Esophagus (tissue), 2 donors: ENCODE results near the gene PRKD2. TPM values are rescaled to one million over a fixed set of nuclear protein-coding genes. Genes with fewer than 3 reads are reported as not detected.
A peak's percentile ranks its signal among the peaks of the same experiment; 100 is the strongest.
"Not testable (repeated sequence)": the region's sequence is repeated elsewhere in the genome, so short reads cannot be mapped to it uniquely, and the experiment has no call there.

Source experiments
- H3K27ac ChIP-seq, 2 donors: one replicate each; pipeline ENCODE4 v1.5.1; 2013; ENCODE audit warnings: low read depth in 2 of 2, mild to moderate bottlenecking in 2 of 2, inconsistent platforms in 1 of 2, low read length in 1 of 2, moderate library complexity in 1 of 2
- H3K27me3 ChIP-seq, 2 donors: one replicate each; pipeline ENCODE4 v1.6.1; 2013; ENCODE audit warnings: low read length in 2 of 2, control low read depth in 1 of 2, mild to moderate bottlenecking in 1 of 2; ENCODE audit not compliant: insufficient read depth in 2 of 2, control insufficient read depth in 1 of 2
- H3K36me3 ChIP-seq, 2 donors: one replicate each; pipeline ENCODE4 v1.6.1; 2013; ENCODE audit warnings: low read length in 1 of 2; ENCODE audit not compliant: control insufficient read depth in 2 of 2, insufficient read depth in 2 of 2
- H3K4me1 ChIP-seq, 2 donors: one replicate each; pipeline ENCODE4 v1.6.1; 2013; ENCODE audit warnings: low read length in 1 of 2; ENCODE audit not compliant: control insufficient read depth in 2 of 2, insufficient read depth in 2 of 2
- H3K4me3 ChIP-seq, 2 donors: one replicate each; pipeline ENCODE4 v1.5.1; 2013; ENCODE audit warnings: low read length in 2 of 2, mild to moderate bottlenecking in 2 of 2, low read depth in 1 of 2, moderate library complexity in 1 of 2
- H3K9me3 ChIP-seq, 2 donors: one replicate each; pipeline ENCODE4 v1.6.1; 2013; ENCODE audit warnings: mild to moderate bottlenecking in 2 of 2, low read depth in 1 of 2, low read length in 1 of 2, moderate library complexity in 1 of 2; ENCODE audit not compliant: control insufficient read depth in 2 of 2, insufficient read depth in 1 of 2
- WGBS, 2 donors: extraction: QIAGEN DNeasy Blood & Tissue Kit; methylation state at CpG; one replicate each; pipeline ENCODE4 v1.1.7; 2013; 5-methylcytosine and 5-hydroxymethylcytosine counted together
- polyA plus RNA-seq, 2 donors: library from polyadenylated mRNA; stranded (reverse); fragments of 200-250 nt; gene quantifications; one replicate each; pipeline ENCODE4 v1.2.3, GENCODE V29; 2013
- donor health status: healthy with polysubstance abuse.
- donor health status: Bipolar disorder and iron deficiency.

PRKD2 gene
- polyA plus RNA-seq, 2 donors: 30.1 to 34.7 TPM

DNA sequence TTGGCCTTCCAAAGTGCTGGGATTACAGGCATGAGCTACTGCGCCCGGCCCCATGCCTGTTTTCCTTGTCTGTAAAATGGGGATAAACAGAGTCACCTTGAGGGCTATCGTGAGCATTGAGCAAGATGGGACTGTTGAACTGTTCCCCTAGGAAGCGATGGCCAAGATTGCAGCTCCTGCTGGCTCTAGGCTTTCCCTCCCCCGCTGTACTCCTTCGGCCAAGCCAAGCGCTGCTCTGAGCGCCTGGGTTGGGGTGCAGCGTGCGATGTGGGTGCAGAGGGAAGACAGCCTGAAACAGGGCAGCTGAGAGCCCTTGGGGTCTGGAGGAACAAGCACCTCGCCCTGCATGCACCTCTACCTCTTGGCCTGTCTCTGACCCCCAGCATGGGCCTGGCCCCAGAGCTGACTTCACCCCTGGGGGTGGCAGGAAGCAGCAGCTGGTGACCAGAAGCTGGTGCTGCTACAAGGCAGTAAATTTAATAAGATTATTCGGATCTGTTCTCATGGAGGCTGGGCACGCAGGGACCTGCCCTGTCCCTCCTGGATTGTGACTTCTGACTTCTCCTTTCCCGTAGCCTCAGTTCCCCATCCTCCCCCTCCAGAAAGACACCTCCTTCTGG is 86.2 kb downstream of the PRKD2 start:
- Histone ChIP-seq H3K4me1 (peaks cover 5 to 10% of the 10 kb centered on the region in 2 donors), H3K9me3 (no peaks in the 10 kb centered on the region), H3K4me3 (no peak overlapping the region), H3K27ac (no peak overlapping the region), H3K27me3 (no peaks in the 10 kb centered on the region), H3K36me3 (no peaks in the 10 kb centered on the region)
- 81 to 82% methylated on average over 14 of the region's 14 CpGs for WGBS, 2 donors

DNA sequence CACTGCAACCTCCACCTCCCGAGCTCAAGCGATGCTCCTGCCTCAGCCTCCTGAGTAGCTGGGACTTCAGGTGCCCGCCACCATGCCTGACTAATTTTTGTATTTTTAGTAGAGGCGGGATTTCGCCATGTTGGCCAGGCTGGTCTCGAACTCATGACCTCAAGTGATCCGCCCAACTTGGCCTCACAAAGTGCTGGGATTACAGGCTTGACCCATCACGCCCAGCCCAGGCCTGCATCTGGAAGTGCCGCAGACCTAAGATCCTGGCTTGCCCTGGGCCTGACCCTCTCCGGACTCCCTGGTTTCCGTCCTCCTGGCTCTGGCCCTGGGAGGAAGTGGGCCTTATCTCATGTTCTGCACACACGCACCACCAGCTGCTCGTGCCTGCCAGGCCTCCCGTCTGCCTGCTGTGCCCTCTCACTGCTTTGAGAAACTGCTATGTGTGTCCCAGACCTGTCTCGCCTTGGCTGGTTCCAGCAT is 87.3 kb downstream of the PRKD2 start:
- WGBS, 2 donors: 79 to 84% methylated on average over 15 of the region's 15 CpGs
- no peaks in the 10 kb centered on the region for H3K27me3 ChIP-seq
- H3K36me3 ChIP-seq: no peaks in the 10 kb centered on the region
- no peaks in the 10 kb centered on the region for H3K9me3 ChIP-seq
- no peak overlapping the region for H3K27ac ChIP-seq
- H3K4me3 ChIP-seq: no peak overlapping the region
- peaks cover 3 to 10% of the 10 kb centered on the region in 2 donors for H3K4me1 ChIP-seq

DNA sequence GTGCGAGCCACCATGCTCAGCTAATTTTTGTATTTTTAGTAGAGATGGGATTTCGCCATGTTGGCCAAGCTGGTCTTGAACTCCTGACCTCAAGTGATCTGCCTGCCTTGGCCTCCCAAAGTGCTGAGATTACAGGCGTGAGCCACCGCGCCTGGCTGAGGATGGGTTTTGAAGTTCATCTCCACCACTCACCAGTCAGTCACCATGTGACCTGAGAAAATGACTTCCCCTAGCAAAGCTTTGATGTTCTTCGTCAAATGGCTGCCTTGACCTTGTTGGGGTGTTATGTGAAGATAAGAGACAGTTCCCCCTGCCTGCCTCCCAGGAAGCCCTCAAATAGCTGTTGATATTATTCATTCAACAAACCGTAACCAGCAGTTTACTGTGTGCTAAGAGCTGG is 87.9 kb downstream of the PRKD2 start:
- not testable (repeated sequence) for H3K4me1 ChIP-seq, H3K9me3 ChIP-seq, H3K27ac ChIP-seq, H3K36me3 ChIP-seq, H3K27me3 ChIP-seq, H3K4me3 ChIP-seq
- 88 to 91% methylated on average over 7 of the region's 7 CpGs for WGBS, 2 donors

DNA sequence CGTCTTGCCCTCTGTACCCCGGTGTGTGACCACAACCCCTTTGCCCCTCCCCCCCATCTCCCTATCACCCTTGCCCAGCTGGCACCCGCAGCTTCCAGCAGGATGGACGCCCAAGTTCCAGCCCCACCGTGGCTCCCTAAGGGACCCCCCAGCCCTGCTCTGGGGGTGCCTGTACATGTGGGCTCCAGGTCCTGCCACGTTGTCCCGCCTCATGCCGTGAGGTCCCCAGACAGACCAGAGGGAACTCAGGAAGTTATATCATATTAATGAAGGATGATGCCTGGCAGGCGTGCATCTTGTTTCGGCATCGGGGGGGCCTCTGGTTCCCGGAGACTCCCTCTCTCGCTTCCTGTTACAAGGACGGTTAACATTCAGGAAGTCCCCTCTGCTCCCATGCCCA is 90.5 kb downstream of the PRKD2 start:
- H3K36me3 ChIP-seq: no peaks in the 10 kb centered on the region
- no peaks in the 10 kb centered on the region for H3K27me3 ChIP-seq
- peak overlapping the region in 1 of 2 donors; percentile 6 for H3K27ac ChIP-seq
- whole genome bisulfite sequencing, 2 donors: 62 to 68% methylated on average over 13 to 14 of the region's 14 CpGs
- peaks cover 0 to 3% of the 10 kb centered on the region in 2 donors for H3K4me1 ChIP-seq
- no peaks in the 10 kb centered on the region for H3K9me3 ChIP-seq
- H3K4me3 ChIP-seq: no peak overlapping the region

DNA sequence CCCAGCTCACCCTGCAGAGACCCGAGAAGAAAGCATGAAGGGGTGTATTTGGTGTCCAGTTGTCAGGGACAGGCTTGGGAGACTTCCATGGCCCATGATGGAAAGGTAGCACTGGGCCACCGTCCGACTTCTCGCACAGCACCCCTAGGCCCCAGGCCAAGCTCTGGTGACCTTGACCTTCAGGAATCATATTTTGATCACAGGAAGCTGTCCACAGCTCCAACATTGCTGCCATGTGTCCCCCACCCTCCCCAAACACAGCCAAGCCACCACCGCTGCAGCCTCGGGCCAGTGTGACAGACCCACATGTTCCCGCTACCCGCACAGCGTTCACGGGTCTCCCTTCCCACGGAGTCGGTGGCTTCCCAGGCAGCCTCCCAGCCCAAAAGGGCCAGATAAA is 91.2 kb downstream of the PRKD2 start:
- peaks cover 0 to 2% of the 10 kb centered on the region in 2 donors for H3K4me1 ChIP-seq
- peak overlapping the region; percentile 62 for H3K27ac ChIP-seq
- 80 to 82% methylated on average over 12 of the region's 12 CpGs for WGBS, 2 donors
- no peaks in the 10 kb centered on the region for H3K9me3 ChIP-seq
- no peaks in the 10 kb centered on the region for H3K27me3 ChIP-seq
- no peaks in the 10 kb centered on the region for H3K36me3 ChIP-seq
- H3K4me3 ChIP-seq: no peak overlapping the region

DNA sequence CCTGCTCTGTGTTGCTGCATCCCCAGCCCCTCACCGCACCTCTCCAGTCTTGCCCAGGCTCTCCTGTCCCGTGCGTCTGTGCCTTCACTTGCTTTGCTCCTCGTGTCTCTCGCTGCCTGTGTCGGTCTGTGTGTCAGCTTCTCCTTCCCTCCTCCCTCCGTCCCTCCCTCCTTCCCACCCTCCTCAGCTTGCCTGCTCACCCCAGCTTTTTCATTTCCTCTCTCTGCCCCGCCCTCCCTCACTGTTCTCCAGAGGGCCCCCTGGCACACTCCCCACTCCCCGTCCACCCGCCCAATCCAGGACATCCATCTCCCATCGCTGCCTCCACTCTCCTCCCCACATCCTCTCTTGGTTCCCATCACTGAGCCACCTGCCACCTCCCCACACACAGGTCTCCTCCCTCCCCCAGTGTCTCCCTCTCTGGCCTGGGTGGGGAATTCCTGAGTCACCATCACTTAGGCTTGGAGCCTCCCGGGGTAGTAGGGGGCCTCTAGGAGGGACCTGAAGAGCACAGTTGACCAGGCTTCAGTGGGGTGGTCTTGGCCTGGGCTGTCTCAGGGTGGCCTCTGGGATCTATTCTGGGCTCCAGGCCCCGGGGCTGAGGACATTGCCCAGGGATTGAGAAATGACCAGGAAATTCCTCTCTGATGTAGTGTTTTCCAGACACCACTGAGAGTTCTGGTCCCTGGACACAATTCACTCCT is 91.8 kb downstream of the PRKD2 start, which contains the start of gene PTGIR:
Gene PTGIR, minus strand, starts transcription at position 132 of the 704 bp plus-strand sequence. CDS start 864 bp downstream, outside the sequence.
- WGBS, 2 donors: 30 to 32% methylated on average over 13 of the region's 13 CpGs
- peak within 1 kb of the TSS; percentile 62 for H3K27ac ChIP-seq
- H3K9me3 ChIP-seq: no peaks in the 10 kb centered on the region
- H3K36me3 ChIP-seq: no peaks in the 10 kb centered on the region
- H3K27me3 ChIP-seq: no peaks in the 10 kb centered on the region
- no peaks in the 10 kb centered on the region for H3K4me1 ChIP-seq
- no peak within 1 kb of the TSS for H3K4me3 ChIP-seq

Other genes starting within 250 kb of the PRKD2 start
- gene PNMA8A, start 245.6 kb downstream of the PRKD2 start, polyA plus RNA-seq: under 1 TPM; 0.02 to 0.10 TPM
- under 1 TPM; 0.14 TPM for gene PNMA8B, start 221.2 kb downstream of the PRKD2 start, polyA plus RNA-seq
- 10 to 100 TPM; 87.0 to 90.8 TPM for gene CALM3, start 115.8 kb downstream of the PRKD2 start, polyA plus RNA-seq
- gene PTGIR, start 92.0 kb downstream of the PRKD2 start, polyA plus RNA-seq: under 1 TPM; 0.47 to 0.86 TPM
- not detected for gene GNG8, start 80.9 kb downstream of the PRKD2 start, polyA plus RNA-seq
- 1 to 10 TPM; 1.1 to 3.2 TPM for gene DACT3, start 55.9 kb downstream of the PRKD2 start, polyA plus RNA-seq
- gene FKRP, start 28.9 kb upstream of the PRKD2 start, polyA plus RNA-seq: 10 to 100 TPM in 1 of 2 donors, 1 to 10 TPM in 1; 7.1 to 10.1 TPM
- 10 to 100 TPM; 53.2 to 55.6 TPM for gene STRN4, start 29.3 kb upstream of the PRKD2 start, polyA plus RNA-seq
- gene SLC1A5, start 71.5 kb upstream of the PRKD2 start, polyA plus RNA-seq: 10 to 100 TPM; 40.3 to 84.4 TPM
- 100 to 1,000 TPM in 1 of 2 donors, 10 to 100 TPM in 1; 71.2 to 157 TPM for gene AP2S1, start 133.7 kb upstream of the PRKD2 start, polyA plus RNA-seq
- 10 to 100 TPM in 1 of 2 donors, 1 to 10 TPM in 1; 9.6 to 15.2 TPM for gene ARHGAP35, start 143.9 kb upstream of the PRKD2 start, polyA plus RNA-seq